GM20431 (cell line): ENCODE results near the gene CADM1.

Source experiments
- in situ Hi-C: fragments of 300-500 bp; cut with MseI, MboI; formaldehyde crosslinking; loops from one replicate; pipeline ENCODE4 v1.15.0; 2020; ENCODE audit warnings: low sequenced_read_pairs; ENCODE audit not compliant: unreplicated experiment

The CADM1 gene

DNA sequence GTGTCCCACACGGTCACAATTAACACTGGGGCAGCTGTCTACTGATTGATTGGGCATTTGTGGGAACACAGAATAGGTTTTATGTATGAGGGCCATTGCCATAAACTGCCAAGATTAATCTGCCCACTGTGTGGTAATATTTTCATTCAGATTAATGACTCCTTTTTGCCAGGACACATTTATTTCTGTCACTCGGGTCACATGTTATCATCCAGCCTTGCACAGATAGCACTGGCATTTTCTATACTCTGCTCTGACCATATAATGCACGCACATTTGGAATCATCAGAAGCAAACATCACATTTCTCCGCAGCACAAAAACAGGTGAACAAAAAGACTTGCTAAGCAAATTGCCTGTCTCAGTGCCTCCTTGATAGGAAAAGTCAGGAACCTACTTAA, 138.3 kb downstream of the CADM1 start:
- in situ Hi-C loops = no loop called here

DNA sequence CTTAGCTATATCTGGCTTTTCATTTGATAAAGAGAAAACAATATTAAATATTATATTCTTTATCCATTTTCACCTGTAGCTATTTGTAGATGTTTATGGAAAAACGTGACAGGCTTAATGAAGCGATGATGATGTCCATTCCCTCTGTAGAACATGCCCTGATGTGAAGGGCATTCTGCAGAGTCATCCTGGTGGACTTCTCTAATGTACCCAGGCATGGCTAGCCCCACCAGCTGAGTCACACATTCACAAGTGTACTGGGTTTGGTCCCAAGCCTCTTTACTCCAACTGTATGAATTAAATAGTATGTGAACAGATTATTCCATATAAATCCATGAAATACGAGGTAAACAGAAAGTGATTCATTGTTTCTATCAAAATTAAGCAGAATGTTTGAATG, 139.3 kb downstream of the CADM1 start:
- in situ Hi-C loops = no loop called here

GRCh38 chr11:115363921-115364320, 140.3 kb downstream of the CADM1 start:
- in situ Hi-C loops = no loop called here

- in situ Hi-C loops = no loop called here
These were observed 140.8 kb downstream of the CADM1 start for GRCh38 chr11:115363426-115363825.

DNA sequence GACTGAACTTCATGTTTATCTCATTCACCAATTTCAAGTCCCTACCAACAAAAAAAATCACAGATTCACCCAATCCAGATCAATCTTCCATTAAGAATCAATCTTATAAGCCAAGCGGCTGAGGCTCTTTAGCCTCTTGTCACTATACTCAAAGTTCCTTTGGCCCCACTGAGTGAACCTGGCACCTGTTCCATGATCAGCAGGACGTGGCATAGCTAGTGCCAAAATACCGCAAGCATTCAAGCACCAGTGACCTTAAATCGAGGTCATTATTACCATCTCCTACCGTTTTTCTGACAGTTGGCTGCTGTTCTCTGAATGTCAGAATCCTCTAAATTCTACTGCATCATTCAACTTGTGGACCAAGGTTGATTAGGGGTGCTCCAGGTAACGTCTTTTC, 141.2 kb downstream of the CADM1 start:
- in situ Hi-C loops = no loop called here

DNA sequence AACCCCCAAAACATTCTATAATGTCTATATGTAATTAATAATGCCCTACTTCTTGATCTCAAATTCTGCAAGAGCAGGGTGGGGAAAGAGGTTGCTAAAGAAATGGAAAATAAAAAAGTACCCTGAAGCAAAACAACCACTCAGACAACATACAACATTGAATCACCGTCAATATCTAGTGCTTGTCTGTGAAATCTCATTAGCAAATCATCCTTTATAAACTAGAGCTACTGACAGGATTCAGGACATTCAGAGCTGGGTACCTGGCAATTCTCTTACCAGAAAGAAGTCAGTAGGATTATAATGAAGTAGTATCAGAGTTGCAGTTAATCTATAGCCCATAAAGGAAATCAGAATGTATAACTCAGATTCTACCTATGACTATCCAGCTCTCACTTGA, 143.2 kb downstream of the CADM1 start:
- in situ Hi-C loops = no loop called here

DNA sequence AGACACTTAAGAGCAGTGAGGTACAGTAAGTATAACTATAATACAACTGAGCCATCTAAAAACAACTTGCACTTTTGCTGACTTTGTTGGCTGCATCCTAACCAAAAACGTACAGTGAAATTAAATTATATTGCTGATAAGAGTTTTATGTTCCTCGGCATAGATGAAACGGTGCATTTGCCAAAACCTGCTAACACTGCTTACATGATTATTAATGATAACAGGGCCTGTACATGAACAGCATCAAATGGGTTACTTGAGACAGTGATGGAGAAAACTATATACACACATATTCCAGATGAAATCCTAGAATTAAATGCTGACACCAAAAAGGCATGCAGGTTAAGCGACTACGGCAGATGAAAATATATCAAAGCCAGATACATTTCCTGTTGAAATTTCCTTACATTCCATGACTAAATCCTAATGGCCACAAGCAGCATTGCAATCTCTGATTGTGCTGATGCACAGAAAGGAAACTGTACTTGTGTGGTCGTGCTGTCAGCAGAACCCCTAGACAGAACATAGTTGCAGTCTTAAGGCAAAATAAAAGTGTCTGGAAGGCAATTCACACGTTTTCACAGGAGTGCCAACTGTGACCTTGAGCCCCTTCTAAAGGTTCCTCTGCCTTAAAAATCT, 143.9 kb downstream of the CADM1 start:
- in situ Hi-C loops = no loop called here

- in situ Hi-C loops = no loop called here
These were observed 147.1 kb downstream of the CADM1 start for GRCh38 chr11:115357066-115357465.

- in situ Hi-C loops = no loop called here
These were observed 151.3 kb downstream of the CADM1 start for GRCh38 chr11:115352805-115353485.

GRCh38 chr11:115349335-115350017, 154.7 kb downstream of the CADM1 start:
- in situ Hi-C loops = no loop called here

DNA sequence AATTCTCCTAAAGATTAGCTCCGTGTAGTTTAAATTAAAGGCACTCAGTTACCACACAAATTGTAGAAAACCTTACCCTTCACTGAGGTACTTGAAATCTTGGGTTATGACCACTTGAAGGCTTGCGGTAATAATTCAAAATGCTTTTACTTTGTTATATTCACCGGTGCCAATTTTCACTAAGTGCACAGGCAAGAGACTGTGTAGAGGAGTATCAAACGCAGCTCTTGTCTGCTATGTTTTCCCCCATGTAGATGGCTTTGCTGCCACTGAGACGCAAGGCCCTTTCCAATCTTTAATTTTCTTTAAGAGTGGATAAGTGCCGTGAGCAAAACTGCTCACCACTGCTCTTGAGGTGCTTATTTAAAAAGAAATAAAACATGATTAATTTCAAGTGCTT, 155.8 kb downstream of the CADM1 start:
- in situ Hi-C loops = no loop called here

DNA sequence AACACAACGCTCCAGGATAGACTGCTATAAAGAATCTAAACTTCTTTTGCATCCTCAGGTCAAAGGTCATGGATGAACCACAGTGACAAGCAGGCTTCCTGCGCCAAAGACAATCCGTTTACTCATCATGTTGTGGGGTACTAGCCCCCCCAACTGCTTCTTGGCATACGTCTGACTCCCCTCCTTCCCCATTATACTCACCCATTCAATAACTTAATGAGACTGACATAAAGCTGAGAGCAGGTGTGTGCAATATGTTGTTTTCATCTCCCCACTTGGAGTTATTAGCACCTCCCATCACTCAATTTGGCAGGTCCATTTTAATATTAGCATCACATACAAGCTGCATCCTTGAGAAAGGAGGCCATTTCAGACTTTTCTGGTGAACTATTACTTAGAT, 157.1 kb downstream of the CADM1 start:
- in situ Hi-C loops = no loop called here

- in situ Hi-C loops = no loop called here
These were observed 158.4 kb downstream of the CADM1 start for GRCh38 chr11:115345840-115346239.

DNA sequence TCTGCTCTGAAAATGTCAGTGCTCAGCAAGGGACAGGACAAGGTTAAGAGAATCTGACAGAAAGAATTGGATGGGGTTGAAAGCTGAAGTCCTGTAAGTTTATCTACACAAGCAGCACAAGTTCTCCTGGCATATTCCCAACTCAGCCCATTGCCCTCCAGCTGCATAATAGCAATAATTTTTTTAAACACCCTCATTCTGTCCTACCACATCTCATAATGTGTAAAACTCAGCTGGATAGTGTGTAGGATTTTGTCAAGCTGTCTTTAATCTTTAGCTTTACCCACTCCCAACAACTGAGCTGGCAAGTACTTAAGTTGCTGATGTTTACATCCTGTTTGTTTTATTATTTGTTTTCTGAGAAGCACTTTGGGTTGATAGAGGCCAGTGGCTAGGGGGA, 158.9 kb downstream of the CADM1 start:
- in situ Hi-C loops = no loop called here

- in situ Hi-C loops = no loop called here
These were observed 159.4 kb downstream of the CADM1 start for GRCh38 chr11:115344846-115345245.

- in situ Hi-C loops = no loop called here
These were observed 162.1 kb downstream of the CADM1 start for GRCh38 chr11:115342142-115342541.

DNA sequence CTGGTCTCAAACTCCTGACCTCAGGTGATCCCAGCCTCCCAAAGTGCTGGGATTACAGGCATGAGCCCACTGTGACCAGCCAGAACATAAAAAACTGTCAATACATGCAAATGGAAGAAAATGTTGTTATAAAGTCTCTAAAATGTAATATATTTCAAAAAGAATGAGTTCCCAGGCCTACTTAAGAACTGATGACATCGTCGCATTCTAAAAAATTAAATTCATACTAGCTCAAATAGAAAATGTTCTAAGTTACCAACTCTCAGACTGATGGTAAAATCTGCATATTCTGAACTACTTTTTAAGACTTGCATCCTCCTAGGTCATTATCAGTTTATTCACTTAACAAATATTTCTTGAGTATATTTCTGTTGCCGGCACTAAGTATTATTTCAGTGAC, 163.3 kb downstream of the CADM1 start:
- in situ Hi-C loops = no loop called here

- in situ Hi-C loops = no loop called here
These were observed 165.7 kb downstream of the CADM1 start for GRCh38 chr11:115338476-115338875.

DNA sequence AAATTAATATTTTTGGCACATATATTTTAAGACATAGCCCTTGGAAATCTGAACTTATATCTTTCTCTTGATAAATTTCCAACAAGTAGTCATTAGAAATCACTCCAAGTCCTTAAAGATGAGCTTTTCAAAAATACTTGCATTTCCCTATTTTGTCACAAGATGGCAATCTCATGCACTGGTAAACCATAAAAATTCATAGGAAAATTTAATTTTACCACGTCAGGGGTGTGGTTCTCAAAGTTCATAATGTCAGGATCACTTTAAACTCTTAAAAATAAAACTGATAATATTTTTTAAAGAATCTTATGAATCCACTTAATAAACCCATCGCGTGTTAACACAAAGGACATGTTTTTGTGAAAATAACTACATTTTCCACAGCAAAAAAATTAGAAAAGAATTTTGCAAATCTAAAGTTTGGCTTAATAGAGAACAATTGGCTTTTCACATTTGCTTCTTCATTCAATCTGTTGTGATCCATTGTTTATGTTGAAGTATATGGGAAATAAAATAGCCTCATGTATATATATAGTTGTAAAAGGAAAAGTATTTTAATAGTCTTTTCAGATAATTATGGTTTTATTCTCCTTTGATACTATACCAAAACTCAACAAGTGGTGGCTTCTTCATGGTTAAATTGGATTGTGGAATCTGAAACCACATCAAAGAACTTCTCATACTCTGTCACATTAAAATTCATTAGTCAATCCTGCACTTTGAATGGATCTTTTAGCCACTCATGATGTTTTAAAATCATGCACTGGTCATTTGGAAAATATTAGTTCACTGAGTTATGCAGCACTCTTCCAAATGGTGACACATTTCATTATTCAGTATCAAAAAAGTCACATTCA, 169.1 kb downstream of the CADM1 start:
- in situ Hi-C loops = no loop called here

DNA sequence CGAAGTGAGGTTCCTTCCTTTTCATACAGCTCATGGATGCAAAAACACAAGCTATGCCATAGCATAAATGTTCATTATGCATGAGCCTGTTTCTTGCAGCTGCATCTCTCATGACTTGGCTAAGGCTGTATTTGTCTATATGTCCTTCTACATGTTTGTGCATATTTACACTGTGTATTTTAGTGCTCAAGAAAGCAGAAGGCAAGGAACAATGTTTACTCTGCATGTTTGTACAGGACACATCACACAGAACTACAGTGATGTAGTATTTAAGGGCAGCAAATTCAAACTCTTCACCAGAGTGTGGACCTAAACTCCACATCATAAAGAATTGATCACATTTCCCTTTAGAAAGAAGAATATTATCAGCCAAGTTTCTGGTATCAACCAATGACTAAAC, 170.3 kb downstream of the CADM1 start:
- in situ Hi-C loops = no loop called here

- in situ Hi-C loops = no loop called here
These were observed 171.1 kb downstream of the CADM1 start for GRCh38 chr11:115333121-115333520.
